Right lobe of liver (tissue), 6 donors: Measurements from ENCODE around the gene PLEKHM2. TPM values are rescaled to one million over a fixed set of nuclear protein-coding genes. Genes with fewer than 3 reads are reported as not detected.

Experiments used
- ATAC-seq, 4 donors: fragments of 200-7000 bp; cut with Tn5 transposase; one replicate each; pipeline ENCODE4 v1.9.1; 2020; ENCODE audit warnings: mild to moderate bottlenecking in 4 of 4, moderate library complexity in 4 of 4
- DNase-seq, 3 donors: peaks; one replicate each; pipeline ENCODE4 v3.0.0-alpha.2; 2020
- H3K27ac ChIP-seq, 3 donors: fragments of 200-600 bp; one replicate each; pipeline ENCODE4 v1.8.0; 2022
- H3K27me3 ChIP-seq, 2 donors: fragments of 200-600 bp; one replicate each; pipeline ENCODE4 v1.8.0; 2022
- H3K36me3 ChIP-seq, 4 donors: fragments of 200-600 bp; sonication (generic) in 1 of 4; one replicate each; pipeline versions ENCODE4 v1.5.1 to v1.8.0; 2017 to 2022; ENCODE audit warnings: control low read depth in 1 of 4
- H3K4me1 ChIP-seq, 4 donors: fragments of 200-600 bp; sonication (generic) in 1 of 4; one replicate each; pipeline versions ENCODE4 v1.5.1 to v1.8.0; 2017 to 2022; ENCODE audit warnings: control low read depth in 1 of 4
- H3K4me3 ChIP-seq, 3 donors: fragments of 200-600 bp; one replicate each; pipeline ENCODE4 v1.8.0; 2022
- H3K9me3 ChIP-seq, 4 donors: fragments of 200-600 bp; sonication (generic) in 1 of 4; one replicate each; pipeline versions ENCODE4 v1.5.1 to v1.8.0; 2017 to 2022; ENCODE audit warnings: control low read depth in 1 of 4
- POLR2A ChIP-seq: fragments of 450-650 bp; IDR thresholded peaks from one replicate; pipeline ENCODE4 v1.6.1; 2017; ENCODE audit warnings: antibody characterized with exemption, mild to moderate bottlenecking
- WGBS: methylation state at CpG from one replicate; pipeline ENCODE4 v1.1.6; 2018; ENCODE audit warnings: low coverage, low lambda C conversion rate; ENCODE audit not compliant: insufficient coverage; ENCODE audit errors: missing lambda C conversion rate; 5-methylcytosine and 5-hydroxymethylcytosine counted together
- intact Hi-C, 2 donors: fragments of 100-400 bp; cut with DNase I; formaldehyde crosslinking; loops; one replicate each; pipeline versions ENCODE4 v1.11.2 to v1.14.1; 2022
- total RNA-seq, 6 experiments: library from RNA; depleted of rRNA in 2 of 6; stranded (reverse); fragments of >200 nt in 2 of 6; fragmentation: NEBNext Ultra II Directional in 3 of 6; extraction: Animal tissue kit (Norgen Biotek cat#: 25700) in 3 of 6; gene quantifications; one replicate each; pipeline versions ENCODE4 v1.1.0 to v1.2.4, GENCODE V29; 2016 to 2023
- TF ChIP-seq, protein P1 (sequence below), 4 donors: fragments of 200-600 bp in 3 of 4; fragments of 450-650 bp in 1 of 4; IDR thresholded peaks; one replicate each; pipeline versions ENCODE4 v1.5.1 to v1.8.0; 2016 to 2022; ENCODE audit warnings: antibody characterized with exemption in 4 of 4, mild to moderate bottlenecking in 2 of 4
- donor health status: DM: no; HTN: yes; CAD: no.
- donor health status: DM: no; HTN: no; CAD: no.
- donor health status: DM: no; HTN: no; CAD: no.
- donor health status: DM: no; HTN: yes; CAD: no.
- donor health status: DM: no; HTN: yes; CAD: no.

The PLEKHM2 gene
- total RNA-seq, 6 experiments from 2014 or later = 15.6 to 27.9 (median 20.2) TPM

DNA sequence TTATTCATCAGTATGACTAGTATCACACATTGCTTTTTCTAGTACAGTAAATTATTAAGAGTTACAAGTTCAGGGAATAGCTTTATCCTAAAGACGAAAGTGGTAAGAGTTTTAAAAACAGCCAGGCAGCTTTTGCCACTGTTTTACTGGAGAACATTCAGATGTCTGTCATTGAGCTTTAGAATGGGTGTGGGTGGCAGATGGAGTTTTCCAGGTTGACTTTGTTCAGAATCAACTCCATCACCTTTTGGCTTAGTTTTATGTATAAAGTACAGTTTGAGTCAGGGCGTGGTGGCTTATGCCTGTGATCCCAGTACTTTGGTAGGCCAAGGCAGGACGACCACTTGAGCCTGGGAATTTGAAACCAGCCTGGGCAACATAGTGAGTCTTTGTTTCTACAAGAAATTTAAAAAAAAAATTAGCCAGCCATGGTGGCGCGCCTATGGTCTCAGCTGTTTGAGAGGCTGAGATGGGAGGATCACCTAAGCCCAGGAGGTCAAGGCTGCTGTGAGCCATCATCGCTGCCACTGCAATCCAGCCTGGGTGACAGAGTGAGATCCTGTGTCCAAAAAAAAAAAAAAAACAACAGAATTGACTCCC is 29.9 kb upstream of the PLEKHM2 start:
- Histone ChIP-seq H3K27me3 (no peaks in the 10 kb centered on the region), H3K4me1 (no peaks in the 10 kb centered on the region), H3K4me3 (no peak overlapping the region), H3K27ac (no peak overlapping the region), H3K36me3 (peaks cover 3 to 90% (median 49%) of the 10 kb centered on the region in 4 donors), H3K9me3 (no peaks in the 10 kb centered on the region)
- intact Hi-C loops = no loop called here
- DNase-seq (no peak), ATAC-seq (no peak)
- TF ChIP-seq POLR2A = no peak
- TF ChIP-seq, protein P1, sequence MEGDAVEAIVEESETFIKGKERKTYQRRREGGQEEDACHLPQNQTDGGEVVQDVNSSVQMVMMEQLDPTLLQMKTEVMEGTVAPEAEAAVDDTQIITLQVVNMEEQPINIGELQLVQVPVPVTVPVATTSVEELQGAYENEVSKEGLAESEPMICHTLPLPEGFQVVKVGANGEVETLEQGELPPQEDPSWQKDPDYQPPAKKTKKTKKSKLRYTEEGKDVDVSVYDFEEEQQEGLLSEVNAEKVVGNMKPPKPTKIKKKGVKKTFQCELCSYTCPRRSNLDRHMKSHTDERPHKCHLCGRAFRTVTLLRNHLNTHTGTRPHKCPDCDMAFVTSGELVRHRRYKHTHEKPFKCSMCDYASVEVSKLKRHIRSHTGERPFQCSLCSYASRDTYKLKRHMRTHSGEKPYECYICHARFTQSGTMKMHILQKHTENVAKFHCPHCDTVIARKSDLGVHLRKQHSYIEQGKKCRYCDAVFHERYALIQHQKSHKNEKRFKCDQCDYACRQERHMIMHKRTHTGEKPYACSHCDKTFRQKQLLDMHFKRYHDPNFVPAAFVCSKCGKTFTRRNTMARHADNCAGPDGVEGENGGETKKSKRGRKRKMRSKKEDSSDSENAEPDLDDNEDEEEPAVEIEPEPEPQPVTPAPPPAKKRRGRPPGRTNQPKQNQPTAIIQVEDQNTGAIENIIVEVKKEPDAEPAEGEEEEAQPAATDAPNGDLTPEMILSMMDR (IDR thresholded peaks at IDR 0.05) = no peak
- 93% methylated on average over 4 of the region's 6 CpGs for WGBS

DNA sequence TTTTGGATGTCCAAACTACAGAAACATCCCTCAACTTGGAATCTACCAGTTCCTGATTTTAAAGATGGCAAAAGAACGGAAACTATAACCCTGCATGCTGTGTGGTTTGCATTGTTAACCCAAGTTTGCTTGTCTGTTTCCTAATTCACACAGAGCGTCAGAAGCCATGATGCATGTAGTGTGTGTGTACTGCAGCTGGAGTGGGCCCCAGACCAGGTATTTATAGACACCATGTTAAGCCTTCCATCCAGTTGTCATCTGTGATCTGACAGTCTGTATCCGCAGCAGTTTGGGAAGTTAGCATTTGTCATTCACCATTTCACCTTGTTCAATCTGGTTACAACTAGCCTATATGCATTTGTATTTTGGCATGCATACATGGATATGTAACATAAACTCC is 27.7 kb upstream of the PLEKHM2 start:
- WGBS = 89% methylated on average over 3 of the region's 3 CpGs
- DNase-seq = no peak
- no peak for ATAC-seq
- TF ChIP-seq POLR2A = no peak
- TF ChIP-seq, protein P1 (IDR thresholded peaks at IDR 0.05) = no peak
- H3K4me1 ChIP-seq = no peaks in the 10 kb centered on the region
- H3K27me3 ChIP-seq = no peaks in the 10 kb centered on the region
- H3K27ac ChIP-seq = no peak overlapping the region
- intact Hi-C loops = no loop called here
- H3K9me3 ChIP-seq = no peaks in the 10 kb centered on the region
- peaks cover 3 to 90% (median 57%) of the 10 kb centered on the region in 4 donors for H3K36me3 ChIP-seq
- H3K4me3 ChIP-seq = no peak overlapping the region

DNA sequence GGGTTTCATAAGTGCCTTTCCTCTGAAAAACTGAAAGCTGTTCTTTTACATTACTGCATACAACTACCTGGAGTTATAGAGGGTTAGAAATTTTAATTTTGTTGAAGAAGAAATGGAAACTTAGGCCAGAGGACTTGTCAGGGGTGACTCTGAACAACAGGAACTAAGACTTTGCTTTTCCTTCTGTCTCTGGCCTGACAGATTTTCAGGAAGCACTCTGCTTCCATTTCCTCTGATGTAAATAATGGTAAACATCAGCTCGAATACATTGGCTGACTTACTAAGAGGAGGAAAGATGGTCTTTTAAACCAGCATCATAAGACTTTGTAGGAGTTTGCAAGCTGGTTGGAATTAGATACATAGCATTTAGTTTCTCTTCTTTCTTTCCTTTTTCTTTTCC is 27.1 kb upstream of the PLEKHM2 start:
- intact Hi-C loops = no loop called here
- no peak overlapping the region for H3K4me3 ChIP-seq
- ATAC-seq (peak in 3 of 4 donors; percentile 26 to 48 (median 39)), DNase-seq (no peak)
- no peaks in the 10 kb centered on the region for H3K9me3 ChIP-seq
- no peaks in the 10 kb centered on the region for H3K4me1 ChIP-seq
- no peaks in the 10 kb centered on the region for H3K27me3 ChIP-seq
- WGBS = 20% methylated on average over 1 of the region's 1 CpG
- H3K36me3 ChIP-seq = peaks cover 3 to 90% (median 56%) of the 10 kb centered on the region in 4 donors
- no peak overlapping the region for H3K27ac ChIP-seq
- TF ChIP-seq, protein P1 (IDR thresholded peaks at IDR 0.05) = no peak
- no peak for TF ChIP-seq POLR2A

DNA sequence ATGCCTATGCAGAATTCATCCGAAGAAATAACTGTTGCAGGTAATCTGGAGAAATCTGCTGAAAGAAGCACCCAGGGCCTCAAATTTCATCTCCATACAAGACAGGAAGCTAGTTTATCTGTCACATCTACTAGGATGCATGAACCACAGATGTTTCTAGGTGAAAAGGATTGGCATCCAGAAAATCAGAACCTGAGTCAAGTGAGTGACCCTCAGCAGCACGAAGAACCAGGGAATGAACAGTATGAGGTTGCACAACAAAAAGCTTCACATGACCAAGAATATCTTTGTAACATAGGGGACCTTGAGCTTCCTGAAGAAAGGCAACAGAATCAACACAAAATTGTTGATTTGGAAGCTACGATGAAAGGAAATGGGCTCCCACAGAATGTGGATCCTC is 24.0 kb upstream of the PLEKHM2 start:
- Histone ChIP-seq H3K27ac (no peak overlapping the region), H3K4me1 (no peaks in the 10 kb centered on the region), H3K27me3 (no peaks in the 10 kb centered on the region), H3K9me3 (no peaks in the 10 kb centered on the region), H3K4me3 (no peak overlapping the region), H3K36me3 (peaks cover 0 to 65% (median 43%) of the 10 kb centered on the region in 4 donors)
- no peak for DNase-seq
- ATAC-seq = peak in 1 of 4 donors; percentile 9
- intact Hi-C loops = no loop called here
- no peak for TF ChIP-seq POLR2A
- TF ChIP-seq, protein P1 (IDR thresholded peaks at IDR 0.05) = no peak
- 74% methylated on average over 3 of the region's 3 CpGs for WGBS
